ENCODE measurements around the gene FXYD1. TPM values are rescaled to one million over a fixed set of nuclear protein-coding genes. Genes with fewer than 3 reads are reported as not detected.

The FXYD1 gene
- total and polyA plus RNA-seq, 4 donors: 18.7 to 146 (median 71.5) TPM

DNA sequence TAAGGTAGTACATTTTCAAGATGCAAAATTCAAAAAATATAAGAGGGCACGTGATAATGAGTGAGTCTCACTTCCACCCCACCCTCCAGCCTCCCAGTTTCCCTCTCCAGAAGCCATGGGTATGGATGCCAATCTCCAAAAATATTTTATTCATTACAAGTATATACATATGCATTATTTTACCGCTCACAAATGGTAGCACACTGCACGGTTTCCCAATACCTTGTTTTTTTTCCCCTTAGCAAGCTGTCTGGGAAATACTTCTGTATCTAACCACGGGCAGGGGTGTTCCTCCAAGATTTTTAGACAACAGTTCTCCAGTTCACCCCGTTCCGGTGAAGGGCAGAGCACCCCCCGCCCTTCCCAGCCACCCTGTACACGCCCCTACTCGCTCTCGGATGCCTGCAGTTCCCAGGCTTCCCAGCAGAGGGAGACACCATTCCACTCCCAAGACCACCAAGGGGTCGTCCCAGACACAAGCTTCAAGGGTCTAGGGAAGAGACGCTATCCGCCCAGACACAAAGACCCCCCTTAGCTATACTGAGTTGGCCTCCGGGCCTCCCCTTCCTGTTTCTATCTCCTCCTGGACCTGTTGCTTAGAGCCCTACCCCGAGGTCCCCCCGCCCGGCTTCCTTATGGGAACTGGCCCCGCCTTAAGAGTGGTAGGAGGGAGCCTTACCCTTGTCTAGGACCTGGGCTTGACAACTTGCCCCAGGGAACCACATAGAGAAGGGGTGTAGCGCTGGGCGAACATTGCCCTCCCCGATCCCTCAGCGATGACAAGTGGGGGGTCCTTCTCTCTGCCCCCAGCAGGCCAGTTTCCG lies 24.1 kb upstream of the FXYD1 start:
- no peak overlapping the region for H3K27ac ChIP-seq (ENCODE audit: low read depth in 1 of 2, low read length in 2 of 2)
- no peaks in the 10 kb centered on the region for H3K36me3 ChIP-seq (ENCODE audit: control insufficient read depth in 4 of 4, insufficient read depth in 3 of 4, low read depth in 1 of 4, low read length in 3 of 4)
- no peak overlapping the region for H3K9ac ChIP-seq (ENCODE audit: low read depth in 1 of 2, low read length in 2 of 2)
- TF ChIP-seq RAD21 (IDR thresholded peaks at IDR 0.05) (peak; percentile 78 to 85), YY1 (IDR thresholded peaks at IDR 0.05) (no peak)
- TF ChIP-seq, protein P1, sequence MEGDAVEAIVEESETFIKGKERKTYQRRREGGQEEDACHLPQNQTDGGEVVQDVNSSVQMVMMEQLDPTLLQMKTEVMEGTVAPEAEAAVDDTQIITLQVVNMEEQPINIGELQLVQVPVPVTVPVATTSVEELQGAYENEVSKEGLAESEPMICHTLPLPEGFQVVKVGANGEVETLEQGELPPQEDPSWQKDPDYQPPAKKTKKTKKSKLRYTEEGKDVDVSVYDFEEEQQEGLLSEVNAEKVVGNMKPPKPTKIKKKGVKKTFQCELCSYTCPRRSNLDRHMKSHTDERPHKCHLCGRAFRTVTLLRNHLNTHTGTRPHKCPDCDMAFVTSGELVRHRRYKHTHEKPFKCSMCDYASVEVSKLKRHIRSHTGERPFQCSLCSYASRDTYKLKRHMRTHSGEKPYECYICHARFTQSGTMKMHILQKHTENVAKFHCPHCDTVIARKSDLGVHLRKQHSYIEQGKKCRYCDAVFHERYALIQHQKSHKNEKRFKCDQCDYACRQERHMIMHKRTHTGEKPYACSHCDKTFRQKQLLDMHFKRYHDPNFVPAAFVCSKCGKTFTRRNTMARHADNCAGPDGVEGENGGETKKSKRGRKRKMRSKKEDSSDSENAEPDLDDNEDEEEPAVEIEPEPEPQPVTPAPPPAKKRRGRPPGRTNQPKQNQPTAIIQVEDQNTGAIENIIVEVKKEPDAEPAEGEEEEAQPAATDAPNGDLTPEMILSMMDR (IDR thresholded peaks at IDR 0.05; ENCODE audit: low read depth, low read length, missing input control): peak; percentile 85
- no peaks in the 10 kb centered on the region for H3K27me3 ChIP-seq (ENCODE audit: control insufficient read depth in 4 of 4, insufficient read depth in 4 of 4, low read length in 3 of 4)
- H3K4me1 ChIP-seq (ENCODE audit: control insufficient read depth in 4 of 4, insufficient read depth in 4 of 4, low read length in 3 of 4): peaks cover 2 to 13% (median 6%) of the 10 kb centered on the region in 4 donors
- H3K4me3 ChIP-seq (ENCODE audit: low read depth in 1 of 3, low read length in 3 of 3): no peak overlapping the region
- H3K9me3 ChIP-seq (ENCODE audit: control insufficient read depth in 4 of 4, low read length in 3 of 4): no peaks in the 10 kb centered on the region
- DNase-seq (ENCODE audit: low spot score): peak; percentile 82
- 15% methylated on average over 23 of the region's 23 CpGs for WGBS

DNA sequence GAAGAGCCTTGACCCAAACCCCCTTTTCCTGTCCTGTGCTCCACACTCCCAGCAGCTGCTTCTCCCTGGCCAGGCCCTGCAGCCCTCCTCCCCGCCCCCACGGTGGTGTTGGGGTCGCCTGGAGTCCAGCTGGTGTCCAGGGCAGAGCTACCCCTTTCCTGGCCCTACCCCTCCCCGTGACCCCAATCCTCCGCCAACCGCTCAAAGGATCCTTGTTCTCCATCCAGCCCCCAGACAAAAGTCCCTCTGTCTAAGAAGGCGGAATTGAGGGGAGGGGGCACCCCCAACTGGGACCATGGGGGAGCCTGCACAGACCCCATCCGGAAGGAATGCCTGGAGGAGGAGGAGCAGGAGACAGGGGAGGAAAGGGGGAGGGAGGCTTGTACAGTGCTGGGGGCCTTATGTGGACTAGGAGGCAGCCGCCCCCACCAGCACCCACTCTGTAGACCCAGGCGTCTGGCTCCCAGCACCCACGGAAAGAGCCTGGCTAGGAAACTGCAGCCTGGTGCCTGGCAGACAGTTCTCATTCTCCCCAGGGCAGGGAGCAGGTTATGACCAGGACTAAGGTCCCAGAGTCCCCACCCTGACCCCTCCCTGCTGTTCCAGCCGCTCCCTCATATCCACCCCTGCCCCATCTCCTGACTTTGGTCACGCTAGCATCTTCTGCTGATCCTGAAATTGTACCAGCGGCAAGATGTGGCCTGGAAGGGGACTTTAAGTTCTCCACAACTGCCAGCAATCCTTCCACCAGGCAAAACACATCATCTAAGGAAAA lies 23.3 kb upstream of the FXYD1 start, which contains the start of gene FXYD3:
TSS of gene FXYD3 (plus strand) at position 647 of the 775 bp plus-strand sequence. CDS start 3,554 bp downstream, outside the sequence.
- no peaks in the 10 kb centered on the region for H3K9me3 ChIP-seq (ENCODE audit: control insufficient read depth in 4 of 4, low read length in 3 of 4)
- no peak for DNase-seq (ENCODE audit: low spot score)
- no peak within 1 kb of the TSS for H3K27ac ChIP-seq (ENCODE audit: low read depth in 1 of 2, low read length in 2 of 2)
- TF ChIP-seq RAD21 (IDR thresholded peaks at IDR 0.05) (no peak), HNF4A (conservative IDR thresholded peaks at IDR 0.05) (no peak), GABPA (IDR thresholded peaks at IDR 0.05 in 1 of 2, conservative IDR thresholded peaks at IDR 0.05 in 1 of 2) (no peak), EGR1 (IDR thresholded peaks at IDR 0.05; ENCODE audit: low read depth in 2 of 2) (no peak), HNF4G (IDR thresholded peaks at IDR 0.05) (no peak), FOXA2 (IDR thresholded peaks at IDR 0.05) (no peak), JUND (IDR thresholded peaks at IDR 0.05) (no peak)
- TF ChIP-seq, protein P1 (IDR thresholded peaks at IDR 0.05; ENCODE audit: low read depth, low read length, missing input control): no peak
- TF ChIP-seq, protein P2, sequence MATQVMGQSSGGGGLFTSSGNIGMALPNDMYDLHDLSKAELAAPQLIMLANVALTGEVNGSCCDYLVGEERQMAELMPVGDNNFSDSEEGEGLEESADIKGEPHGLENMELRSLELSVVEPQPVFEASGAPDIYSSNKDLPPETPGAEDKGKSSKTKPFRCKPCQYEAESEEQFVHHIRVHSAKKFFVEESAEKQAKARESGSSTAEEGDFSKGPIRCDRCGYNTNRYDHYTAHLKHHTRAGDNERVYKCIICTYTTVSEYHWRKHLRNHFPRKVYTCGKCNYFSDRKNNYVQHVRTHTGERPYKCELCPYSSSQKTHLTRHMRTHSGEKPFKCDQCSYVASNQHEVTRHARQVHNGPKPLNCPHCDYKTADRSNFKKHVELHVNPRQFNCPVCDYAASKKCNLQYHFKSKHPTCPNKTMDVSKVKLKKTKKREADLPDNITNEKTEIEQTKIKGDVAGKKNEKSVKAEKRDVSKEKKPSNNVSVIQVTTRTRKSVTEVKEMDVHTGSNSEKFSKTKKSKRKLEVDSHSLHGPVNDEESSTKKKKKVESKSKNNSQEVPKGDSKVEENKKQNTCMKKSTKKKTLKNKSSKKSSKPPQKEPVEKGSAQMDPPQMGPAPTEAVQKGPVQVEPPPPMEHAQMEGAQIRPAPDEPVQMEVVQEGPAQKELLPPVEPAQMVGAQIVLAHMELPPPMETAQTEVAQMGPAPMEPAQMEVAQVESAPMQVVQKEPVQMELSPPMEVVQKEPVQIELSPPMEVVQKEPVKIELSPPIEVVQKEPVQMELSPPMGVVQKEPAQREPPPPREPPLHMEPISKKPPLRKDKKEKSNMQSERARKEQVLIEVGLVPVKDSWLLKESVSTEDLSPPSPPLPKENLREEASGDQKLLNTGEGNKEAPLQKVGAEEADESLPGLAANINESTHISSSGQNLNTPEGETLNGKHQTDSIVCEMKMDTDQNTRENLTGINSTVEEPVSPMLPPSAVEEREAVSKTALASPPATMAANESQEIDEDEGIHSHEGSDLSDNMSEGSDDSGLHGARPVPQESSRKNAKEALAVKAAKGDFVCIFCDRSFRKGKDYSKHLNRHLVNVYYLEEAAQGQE (IDR thresholded peaks at IDR 0.05): no peak
- TF ChIP-seq, protein P3, sequence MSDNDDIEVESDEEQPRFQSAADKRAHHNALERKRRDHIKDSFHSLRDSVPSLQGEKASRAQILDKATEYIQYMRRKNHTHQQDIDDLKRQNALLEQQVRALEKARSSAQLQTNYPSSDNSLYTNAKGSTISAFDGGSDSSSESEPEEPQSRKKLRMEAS (IDR thresholded peaks at IDR 0.05): no peak
- no peak within 1 kb of the TSS for H3K9ac ChIP-seq (ENCODE audit: low read depth in 1 of 2, low read length in 2 of 2)
- no peak within 1 kb of the TSS for H3K4me3 ChIP-seq (ENCODE audit: low read depth in 1 of 3, low read length in 3 of 3)
- H3K4me1 ChIP-seq (ENCODE audit: control insufficient read depth in 4 of 4, insufficient read depth in 4 of 4, low read length in 3 of 4): peaks cover 2 to 13% (median 8%) of the 10 kb centered on the region in 4 donors
- 65% methylated on average over 14 of the region's 14 CpGs for WGBS
- no peaks in the 10 kb centered on the region for H3K27me3 ChIP-seq (ENCODE audit: control insufficient read depth in 4 of 4, insufficient read depth in 4 of 4, low read length in 3 of 4)
- no peaks in the 10 kb centered on the region for H3K36me3 ChIP-seq (ENCODE audit: control insufficient read depth in 4 of 4, insufficient read depth in 3 of 4, low read depth in 1 of 4, low read length in 3 of 4)
